WTC11 (cell line): ENCODE results near the gene SEPTIN1. TPM values are rescaled to one million over a fixed set of nuclear protein-coding genes. Genes with fewer than 3 reads are reported as not detected.

Experiments
- ATAC-seq: fragments of 200-7000 bp; cut with Tn5 transposase; 2 replicates; pipeline ENCODE4 v1.10.0; 2021; ENCODE audit warnings: mild to moderate bottlenecking, moderate library complexity
- CTCF ChIA-PET: fragments of 300-600 bp; sonication (Branson Sonifier 250); formaldehyde crosslinking; loops from one replicate; lab custom pipeline; 2021; ENCODE audit warnings: antibody characterized with exemption; lab: Charles Lee
- POLR2A ChIA-PET: fragments of 350-600 bp; sonication (Branson Sonifier 250); formaldehyde crosslinking; loops from one replicate; lab custom pipeline; 2021; ENCODE audit warnings: antibody characterized with exemption; lab: Charles Lee
- DNase-seq: peaks from one replicate; pipeline ENCODE4 v3.0.0; 2021; ENCODE audit warnings: low spot score
- H3K27ac Mint-ChIP-seq: 2 replicates; pipeline ENCODE4 v1.8.0; 2021; ENCODE audit warnings: mixed read lengths
- H3K27me3 Mint-ChIP-seq: 2 replicates; pipeline ENCODE4 v1.8.0; 2021; ENCODE audit warnings: low read depth, mild to moderate bottlenecking, moderate library complexity, mixed read lengths
- H3K36me3 Mint-ChIP-seq: 2 replicates; pipeline ENCODE4 v1.8.0; 2021; ENCODE audit warnings: mixed read lengths
- H3K4me1 Mint-ChIP-seq: 2 replicates; pipeline ENCODE4 v1.8.0; 2022; ENCODE audit warnings: mixed read lengths
- H3K4me3 Mint-ChIP-seq: 2 replicates; pipeline ENCODE4 v1.8.0; 2021; ENCODE audit warnings: mild to moderate bottlenecking, moderate library complexity, mixed read lengths
- H3K9me3 Mint-ChIP-seq: 2 replicates; pipeline ENCODE4 v1.8.0; 2021; ENCODE audit warnings: mixed read lengths
- CBFB ChIP-seq: sonication (generic); formaldehyde crosslinking; IDR thresholded peaks from 2 replicates; pipeline ENCODE4 v1.8.1; 2022; ENCODE audit warnings: mild to moderate bottlenecking, low read depth, missing genetic modification reagents
- IRF2 ChIP-seq: sonication (generic); formaldehyde crosslinking; IDR thresholded peaks from 2 replicates; pipeline ENCODE4 v1.8.0; 2022; ENCODE audit warnings: low read depth, missing genetic modification reagents, borderline replicate concordance
- JUN ChIP-seq: sonication (generic); formaldehyde crosslinking; IDR thresholded peaks from 2 replicates; pipeline ENCODE4 v1.8.0; 2023; ENCODE audit warnings: mild to moderate bottlenecking, missing genetic modification reagents
- NFATC4 ChIP-seq: fragments of 250-450 bp; sonication (Bioruptor Pico); IDR thresholded peaks from 2 replicates; pipeline ENCODE4 v1.9.0; 2021; ENCODE audit warnings: mild to moderate bottlenecking
- NR3C1 ChIP-seq: sonication (generic); formaldehyde crosslinking; conservative IDR thresholded peaks from 2 replicates; pipeline ENCODE4 v1.8.1; 2023; ENCODE audit warnings: low read depth, mild to moderate bottlenecking, missing genetic modification reagents
- OVOL2 ChIP-seq: fragments of 250-450 bp; sonication (Bioruptor Pico); IDR thresholded peaks from 2 replicates; pipeline ENCODE4 v1.9.0; 2021; ENCODE audit warnings: mild to moderate bottlenecking, borderline replicate concordance
- PRRX2 ChIP-seq: fragments of 250-450 bp; sonication (Bioruptor Pico); IDR thresholded peaks from 2 replicates; pipeline ENCODE4 v1.8.0; 2021; ENCODE audit warnings: mild to moderate bottlenecking
- SP1 ChIP-seq: sonication (generic); formaldehyde crosslinking; conservative IDR thresholded peaks from 2 replicates; pipeline ENCODE4 v1.8.1; 2022; ENCODE audit warnings: missing genetic modification reagents
- TEAD4 ChIP-seq: sonication (generic); formaldehyde crosslinking; IDR thresholded peaks from 2 replicates; pipeline ENCODE4 v1.8.0; 2022; ENCODE audit warnings: mild to moderate bottlenecking, missing genetic modification reagents
- ZBTB21 ChIP-seq: sonication (generic); formaldehyde crosslinking; IDR thresholded peaks from 2 replicates; pipeline ENCODE4 v1.8.1; 2023; ENCODE audit warnings: mild to moderate bottlenecking, missing genetic modification reagents, borderline replicate concordance
- ZNF121 ChIP-seq: sonication (generic); formaldehyde crosslinking; IDR thresholded peaks from 2 replicates; pipeline ENCODE4 v1.8.0; 2023; ENCODE audit warnings: missing genetic modification reagents
- ZNF138 ChIP-seq: sonication (generic); formaldehyde crosslinking; conservative IDR thresholded peaks from 2 replicates; pipeline ENCODE4 v1.8.1; 2022; ENCODE audit warnings: mild to moderate bottlenecking, moderate library complexity, missing genetic modification reagents
- ZNF263 ChIP-seq: sonication (generic); formaldehyde crosslinking; IDR thresholded peaks from 2 replicates; pipeline ENCODE4 v1.8.1; 2022; ENCODE audit warnings: low read depth, mild to moderate bottlenecking, moderate library complexity, missing genetic modification reagents
- ZNF396 ChIP-seq: fragments of 250-450 bp; sonication (Bioruptor Pico); IDR thresholded peaks from 2 replicates; pipeline ENCODE4 v1.8.0; 2021; ENCODE audit warnings: mild to moderate bottlenecking, moderate library complexity, borderline replicate concordance
- total RNA-seq: library from RNA; stranded (reverse); gene quantifications from 3 replicates; pipeline ENCODE4 v1.2.3, GENCODE V29; 2021
- TF ChIP-seq, protein P1 (sequence below): sonication (generic); formaldehyde crosslinking; IDR thresholded peaks from 2 replicates; pipeline ENCODE4 v1.8.1; 2022; ENCODE audit warnings: mild to moderate bottlenecking, missing genetic modification reagents, moderate library complexity, borderline replicate concordance
- TF ChIP-seq, protein P2 (sequence below): sonication (generic); formaldehyde crosslinking; IDR thresholded peaks from 2 replicates; pipeline ENCODE4 v1.8.0; 2022; ENCODE audit warnings: mild to moderate bottlenecking, missing genetic modification reagents
- TF ChIP-seq, protein P3 (sequence below): sonication (generic); formaldehyde crosslinking; IDR thresholded peaks from 2 replicates; pipeline ENCODE4 v1.8.0; 2022; ENCODE audit warnings: mild to moderate bottlenecking, missing genetic modification reagents
- TF ChIP-seq, protein P4 (sequence below): fragments of 250-450 bp; sonication (Bioruptor Pico); conservative IDR thresholded peaks from 2 replicates; pipeline ENCODE4 v1.9.0; 2021; ENCODE audit warnings: mild to moderate bottlenecking
- TF ChIP-seq, protein P5 (sequence below): sonication (generic); formaldehyde crosslinking; IDR thresholded peaks from 2 replicates; pipeline ENCODE4 v1.8.0; 2022; ENCODE audit warnings: missing genetic modification reagents

The SEPTIN1 gene
- total RNA-seq, 1 experiment from 2014 or later: 2.3 TPM

DNA sequence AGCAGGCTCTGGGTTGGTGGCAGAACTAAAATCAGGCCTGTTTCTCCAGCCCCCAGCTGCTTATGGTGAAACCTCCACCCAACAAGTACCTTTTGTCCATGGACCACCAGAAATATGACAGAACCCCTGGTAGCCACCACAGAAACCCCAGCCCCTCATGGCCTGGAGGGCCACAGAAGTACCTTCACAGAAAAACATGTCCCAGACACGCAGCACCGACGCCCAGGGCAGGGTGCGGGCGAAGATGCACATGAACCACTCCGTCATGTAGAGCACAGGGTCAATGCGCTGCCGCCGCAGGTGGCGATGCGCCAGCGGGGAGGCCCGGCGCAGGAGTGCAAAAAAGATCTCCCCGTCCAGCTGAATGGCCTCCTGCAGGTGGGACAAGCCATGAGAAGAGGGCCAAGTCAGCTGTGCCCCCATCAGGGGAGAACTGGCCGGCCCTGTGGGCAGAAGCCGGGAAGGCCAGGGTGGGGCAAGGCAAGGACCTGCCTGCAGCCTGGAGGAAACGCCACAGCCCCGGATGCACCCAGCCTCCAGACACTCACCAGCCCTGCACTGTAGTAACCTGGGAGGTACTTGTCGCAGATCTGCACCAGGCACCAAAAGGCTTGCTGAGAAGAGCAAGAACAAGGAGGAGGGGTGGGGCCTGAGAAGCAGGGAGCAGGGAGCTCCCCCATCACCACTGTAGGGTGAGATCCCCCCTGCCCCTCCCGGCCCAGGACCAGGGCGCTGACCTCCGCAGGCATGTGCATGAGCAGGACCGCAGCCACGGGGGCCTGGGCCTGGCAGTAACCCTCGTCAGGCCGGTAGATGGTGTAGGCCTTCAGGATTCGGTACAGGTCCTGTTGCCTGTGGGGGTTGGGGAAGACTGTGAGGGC, 23.1 kb downstream of the SEPTIN1 start:
- ChIA-PET POLR2A (interaction anchor here (1.0 kb wide), 1 partner anchor 36 kb away, joined by 3 read pairs; the partner anchor contains the start of gene ZNF48), CTCF (interaction anchor here (0.6 to 3.1 kb wide), 6 partner anchors 11 to 179 kb away, joined by 3 to 17 read pairs (median 4); partner anchors contain the start of genes DCTPP1, TBC1D10B and ZNF771)
- no peaks in the 10 kb centered on the region for H3K9me3 Mint-ChIP-seq
- no peaks in the 10 kb centered on the region; the same call in 1 of the 2 replicates for H3K27me3 Mint-ChIP-seq
- TF ChIP-seq JUN (no peak), OVOL2 (CRISPR knock-in tag) (no peak)
- H3K4me1 Mint-ChIP-seq: peaks cover 25% of the 10 kb centered on the region
- no peak overlapping the region for H3K27ac Mint-ChIP-seq
- no peak for DNase-seq
- no peak overlapping the region for H3K4me3 Mint-ChIP-seq
- ATAC-seq: peak; percentile 3; the same call in 1 of the 2 replicates
- peaks cover 18% of the 10 kb centered on the region for H3K36me3 Mint-ChIP-seq

DNA sequence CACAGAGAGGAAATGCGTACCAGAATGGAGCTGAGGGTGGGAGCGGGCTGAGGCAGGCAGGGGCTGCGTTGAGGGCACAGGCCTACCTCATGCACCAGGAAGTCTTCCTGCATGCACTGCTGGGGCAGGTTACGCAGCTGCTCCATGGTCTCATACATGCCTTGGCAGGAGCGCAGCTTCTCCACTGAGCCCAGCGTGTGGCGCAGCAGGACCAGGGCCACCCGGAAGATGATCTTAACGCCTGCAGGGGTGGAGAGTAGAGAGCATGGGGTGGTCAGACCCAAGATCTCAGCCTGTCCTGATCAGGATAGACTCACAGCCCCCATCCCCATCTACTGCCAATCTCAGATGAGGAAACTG, 23.8 kb downstream of the SEPTIN1 start:
- Mint-ChIP-seq H3K4me3 (no peak overlapping the region), H3K27me3 (no peaks in the 10 kb centered on the region; the same call in 1 of the 2 replicates), H3K9me3 (no peaks in the 10 kb centered on the region), H3K4me1 (peaks cover 27% of the 10 kb centered on the region), H3K27ac (peak overlapping the region; percentile 45; the same call in 1 of the 2 replicates), H3K36me3 (peaks cover 22% of the 10 kb centered on the region)
- CTCF ChIA-PET: interaction anchor here (0.6 to 3.1 kb wide), 4 partner anchors 11 to 179 kb away, joined by 3 to 17 read pairs (median 7); partner anchors contain the start of gene TBC1D10B
- no peak for TF ChIP-seq PRRX2 (CRISPR knock-in tag)
- TF ChIP-seq, protein P1, sequence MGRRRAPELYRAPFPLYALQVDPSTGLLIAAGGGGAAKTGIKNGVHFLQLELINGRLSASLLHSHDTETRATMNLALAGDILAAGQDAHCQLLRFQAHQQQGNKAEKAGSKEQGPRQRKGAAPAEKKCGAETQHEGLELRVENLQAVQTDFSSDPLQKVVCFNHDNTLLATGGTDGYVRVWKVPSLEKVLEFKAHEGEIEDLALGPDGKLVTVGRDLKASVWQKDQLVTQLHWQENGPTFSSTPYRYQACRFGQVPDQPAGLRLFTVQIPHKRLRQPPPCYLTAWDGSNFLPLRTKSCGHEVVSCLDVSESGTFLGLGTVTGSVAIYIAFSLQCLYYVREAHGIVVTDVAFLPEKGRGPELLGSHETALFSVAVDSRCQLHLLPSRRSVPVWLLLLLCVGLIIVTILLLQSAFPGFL (CRISPR knock-in tag): no peak
- TF ChIP-seq ZNF263: no peak
- TF ChIP-seq ZNF138 (CRISPR knock-in tag): no peak
- no peak for TF ChIP-seq TEAD4 (CRISPR knock-in tag)
- TF ChIP-seq, protein P2, sequence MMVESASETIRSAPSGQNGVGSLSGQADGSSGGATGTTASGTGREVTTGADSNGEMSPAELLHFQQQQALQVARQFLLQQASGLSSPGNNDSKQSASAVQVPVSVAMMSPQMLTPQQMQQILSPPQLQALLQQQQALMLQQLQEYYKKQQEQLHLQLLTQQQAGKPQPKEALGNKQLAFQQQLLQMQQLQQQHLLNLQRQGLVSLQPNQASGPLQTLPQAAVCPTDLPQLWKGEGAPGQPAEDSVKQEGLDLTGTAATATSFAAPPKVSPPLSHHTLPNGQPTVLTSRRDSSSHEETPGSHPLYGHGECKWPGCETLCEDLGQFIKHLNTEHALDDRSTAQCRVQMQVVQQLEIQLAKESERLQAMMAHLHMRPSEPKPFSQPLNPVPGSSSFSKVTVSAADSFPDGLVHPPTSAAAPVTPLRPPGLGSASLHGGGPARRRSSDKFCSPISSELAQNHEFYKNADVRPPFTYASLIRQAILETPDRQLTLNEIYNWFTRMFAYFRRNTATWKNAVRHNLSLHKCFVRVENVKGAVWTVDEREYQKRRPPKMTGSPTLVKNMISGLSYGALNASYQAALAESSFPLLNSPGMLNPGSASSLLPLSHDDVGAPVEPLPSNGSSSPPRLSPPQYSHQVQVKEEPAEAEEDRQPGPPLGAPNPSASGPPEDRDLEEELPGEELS (CRISPR knock-in tag): no peak
- no peak for TF ChIP-seq NFATC4 (CRISPR knock-in tag)
- TF ChIP-seq IRF2 (CRISPR knock-in tag): no peak
- TF ChIP-seq, protein P3, sequence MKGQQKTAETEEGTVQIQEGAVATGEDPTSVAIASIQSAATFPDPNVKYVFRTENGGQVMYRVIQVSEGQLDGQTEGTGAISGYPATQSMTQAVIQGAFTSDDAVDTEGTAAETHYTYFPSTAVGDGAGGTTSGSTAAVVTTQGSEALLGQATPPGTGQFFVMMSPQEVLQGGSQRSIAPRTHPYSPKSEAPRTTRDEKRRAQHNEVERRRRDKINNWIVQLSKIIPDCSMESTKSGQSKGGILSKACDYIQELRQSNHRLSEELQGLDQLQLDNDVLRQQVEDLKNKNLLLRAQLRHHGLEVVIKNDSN: no peak
- TF ChIP-seq ZNF121: no peak
- TF ChIP-seq ZNF396 (CRISPR knock-in tag): no peak
- POLR2A ChIA-PET: interaction anchor here (1.0 kb wide), 1 partner anchor 37 kb away, joined by 3 read pairs; the partner anchor contains the start of gene ZNF48
- DNase-seq: no peak
- no peak for ATAC-seq

DNA sequence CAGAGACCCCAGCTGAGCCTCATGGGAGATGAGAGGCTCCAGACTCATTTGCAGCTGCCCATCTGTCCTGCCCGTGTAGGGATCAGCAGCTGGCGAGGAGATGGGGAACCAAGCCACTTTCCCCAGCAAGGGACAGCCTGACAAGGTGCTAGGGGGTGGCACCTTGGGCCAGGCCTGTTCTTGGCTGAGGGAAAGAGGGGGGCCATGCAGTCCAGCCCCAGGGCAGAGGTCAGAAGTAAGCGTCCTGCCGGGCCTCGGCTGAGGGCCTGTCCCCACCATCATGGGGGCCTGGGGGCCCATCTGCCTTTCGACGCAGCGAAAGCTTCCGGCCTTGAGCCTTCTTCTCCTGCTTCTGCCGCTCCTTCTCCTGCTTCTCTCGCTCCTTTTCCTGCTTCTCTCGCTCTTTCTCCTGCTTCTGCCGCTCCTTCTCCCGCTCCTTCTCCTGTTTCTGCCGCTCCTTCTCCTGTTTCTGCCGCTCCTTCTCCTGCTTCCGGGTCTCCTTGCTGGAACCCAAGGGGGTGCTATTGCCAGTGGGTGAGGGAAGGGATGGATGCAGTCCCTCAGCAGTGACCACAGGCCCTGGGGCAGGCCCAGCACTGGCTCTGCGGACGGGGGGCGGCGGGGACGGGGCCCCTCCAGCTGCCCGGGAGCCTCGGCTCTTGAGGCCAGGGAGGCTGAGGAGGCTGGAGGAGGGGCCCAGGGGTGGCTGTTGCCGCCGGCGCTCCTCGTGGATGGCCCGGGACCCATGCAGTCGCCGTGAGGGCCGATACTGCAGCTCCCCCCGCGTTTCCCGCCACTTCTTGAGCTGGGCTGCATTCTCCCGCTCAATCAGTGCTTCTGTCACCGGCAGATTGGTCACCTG, 24.4 kb downstream of the SEPTIN1 start:
- CTCF ChIA-PET: interaction anchor here (0.6 to 3.1 kb wide), 5 partner anchors 12 to 245 kb away, joined by 3 to 17 read pairs (median 4); partner anchors contain the start of gene TBC1D10B
- ATAC-seq (no peak), DNase-seq (no peak)
- Mint-ChIP-seq H3K27ac (no peak overlapping the region), H3K27me3 (no peaks in the 10 kb centered on the region; the same call in 1 of the 2 replicates), H3K9me3 (no peaks in the 10 kb centered on the region), H3K36me3 (peaks cover 22% of the 10 kb centered on the region), H3K4me1 (peaks cover 27% of the 10 kb centered on the region), H3K4me3 (no peak overlapping the region)
- POLR2A ChIA-PET: interaction anchor here (1.0 kb wide), 1 partner anchor 37 kb away, joined by 3 read pairs; the partner anchor contains the start of gene ZNF48
- TF ChIP-seq SP1 (CRISPR knock-in tag): no peak
- TF ChIP-seq ZBTB21: no peak
- TF ChIP-seq, protein P4, sequence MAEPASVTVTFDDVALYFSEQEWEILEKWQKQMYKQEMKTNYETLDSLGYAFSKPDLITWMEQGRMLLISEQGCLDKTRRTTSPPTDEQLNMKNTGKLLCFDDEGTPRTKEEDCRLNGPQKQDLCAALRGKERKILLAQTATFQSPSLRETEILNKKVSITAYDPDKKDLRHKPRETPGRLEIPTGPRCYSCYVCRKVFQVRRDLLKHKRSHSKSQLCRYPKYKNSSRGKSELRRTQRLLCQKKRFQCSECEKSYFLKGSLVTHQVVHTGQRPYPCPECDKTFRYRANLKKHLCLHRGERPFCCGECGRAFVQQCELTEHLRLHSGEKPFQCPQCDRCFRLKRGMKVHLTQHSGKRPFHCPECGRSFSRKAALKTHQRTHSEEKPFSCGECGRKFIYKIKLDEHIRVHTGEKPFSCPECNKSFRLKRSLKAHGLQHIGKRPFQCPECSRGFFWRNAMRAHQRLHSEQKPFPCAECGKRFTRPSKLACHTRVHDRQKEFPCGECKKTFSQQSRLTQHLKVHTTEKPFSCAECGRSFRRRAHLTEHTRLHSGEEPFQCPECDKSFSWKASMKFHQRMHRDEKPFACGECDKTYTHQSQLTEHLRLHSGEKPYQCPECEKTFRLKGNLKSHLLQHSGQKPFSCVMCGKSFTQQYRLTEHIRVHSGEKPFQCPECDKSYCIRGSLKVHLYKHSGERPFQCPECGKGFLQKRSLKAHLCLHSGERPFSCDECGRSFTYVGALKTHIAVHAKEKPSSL (CRISPR knock-in tag): no peak
- no peak for TF ChIP-seq CBFB (CRISPR knock-in tag)
- TF ChIP-seq, protein P5, sequence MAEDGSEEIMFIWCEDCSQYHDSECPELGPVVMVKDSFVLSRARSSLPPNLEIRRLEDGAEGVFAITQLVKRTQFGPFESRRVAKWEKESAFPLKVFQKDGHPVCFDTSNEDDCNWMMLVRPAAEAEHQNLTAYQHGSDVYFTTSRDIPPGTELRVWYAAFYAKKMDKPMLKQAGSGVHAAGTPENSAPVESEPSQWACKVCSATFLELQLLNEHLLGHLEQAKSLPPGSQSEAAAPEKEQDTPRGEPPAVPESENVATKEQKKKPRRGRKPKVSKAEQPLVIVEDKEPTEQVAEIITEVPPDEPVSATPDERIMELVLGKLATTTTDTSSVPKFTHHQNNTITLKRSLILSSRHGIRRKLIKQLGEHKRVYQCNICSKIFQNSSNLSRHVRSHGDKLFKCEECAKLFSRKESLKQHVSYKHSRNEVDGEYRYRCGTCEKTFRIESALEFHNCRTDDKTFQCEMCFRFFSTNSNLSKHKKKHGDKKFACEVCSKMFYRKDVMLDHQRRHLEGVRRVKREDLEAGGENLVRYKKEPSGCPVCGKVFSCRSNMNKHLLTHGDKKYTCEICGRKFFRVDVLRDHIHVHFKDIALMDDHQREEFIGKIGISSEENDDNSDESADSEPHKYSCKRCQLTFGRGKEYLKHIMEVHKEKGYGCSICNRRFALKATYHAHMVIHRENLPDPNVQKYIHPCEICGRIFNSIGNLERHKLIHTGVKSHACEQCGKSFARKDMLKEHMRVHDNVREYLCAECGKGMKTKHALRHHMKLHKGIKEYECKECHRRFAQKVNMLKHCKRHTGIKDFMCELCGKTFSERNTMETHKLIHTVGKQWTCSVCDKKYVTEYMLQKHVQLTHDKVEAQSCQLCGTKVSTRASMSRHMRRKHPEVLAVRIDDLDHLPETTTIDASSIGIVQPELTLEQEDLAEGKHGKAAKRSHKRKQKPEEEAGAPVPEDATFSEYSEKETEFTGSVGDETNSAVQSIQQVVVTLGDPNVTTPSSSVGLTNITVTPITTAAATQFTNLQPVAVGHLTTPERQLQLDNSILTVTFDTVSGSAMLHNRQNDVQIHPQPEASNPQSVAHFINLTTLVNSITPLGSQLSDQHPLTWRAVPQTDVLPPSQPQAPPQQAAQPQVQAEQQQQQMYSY (CRISPR knock-in tag): no peak
- no peak for TF ChIP-seq NR3C1 (CRISPR knock-in tag)
